Fibroblast of upper back skin (primary cell): Measurements from ENCODE around the gene GRB10.

ENCODE experiments used
- DNase-seq: peaks from one replicate; pipeline ENCODE4 v3.0.0-alpha.2; 2013

GRB10 gene

GRCh38 chr7:50652400-50653125 is 130.1 kb downstream of the GRB10 start:
- DNase-seq, result peak; percentile 25

- no peak for DNase-seq
Observed at GRCh38 chr7:50651271-50651989, 131.3 kb downstream of the GRB10 start.

- no peak for DNase-seq
Observed at GRCh38 chr7:50650057-50650664, 132.5 kb downstream of the GRB10 start.

GRCh38 chr7:50649259-50649885 is 133.3 kb downstream of the GRB10 start:
- DNase-seq, result no peak

GRCh38 chr7:50648570-50649169 is 134.0 kb downstream of the GRB10 start:
- no peak for DNase-seq

GRCh38 chr7:50648076-50648475 is 134.6 kb downstream of the GRB10 start:
- no peak for DNase-seq

- DNase-seq, result no peak
Observed at GRCh38 chr7:50647286-50647980, 135.3 kb downstream of the GRB10 start.

- DNase-seq, result no peak
Observed at GRCh38 chr7:50646069-50646468, 136.6 kb downstream of the GRB10 start.

- DNase-seq, result no peak
Observed at GRCh38 chr7:50645186-50645585, 137.5 kb downstream of the GRB10 start.

- DNase-seq, result no peak
Observed at GRCh38 chr7:50644586-50644985, 138.1 kb downstream of the GRB10 start.

- no peak for DNase-seq
Observed at GRCh38 chr7:50644114-50644513, 138.6 kb downstream of the GRB10 start.

- no peak for DNase-seq
Observed at GRCh38 chr7:50641442-50642405, 141.0 kb downstream of the GRB10 start.

- no peak for DNase-seq
Observed at GRCh38 chr7:50640779-50641178, 141.9 kb downstream of the GRB10 start.

- DNase-seq, result no peak
Observed at GRCh38 chr7:50640256-50640655, 142.4 kb downstream of the GRB10 start.

- DNase-seq, result no peak
Observed at GRCh38 chr7:50637725-50638643, 144.7 kb downstream of the GRB10 start.

- DNase-seq, result no peak
Observed at GRCh38 chr7:50634378-50634777, 148.3 kb downstream of the GRB10 start.

GRCh38 chr7:50633414-50633710 is 149.3 kb downstream of the GRB10 start:
- DNase-seq, result no peak

- DNase-seq, result peak; percentile 43
Observed at GRCh38 chr7:50632561-50633413, 149.9 kb downstream of the GRB10 start.

GRCh38 chr7:50631639-50632038 is 151.1 kb downstream of the GRB10 start:
- DNase-seq, result no peak
